ENCODE measurements around the gene SLC22A23.

DNA sequence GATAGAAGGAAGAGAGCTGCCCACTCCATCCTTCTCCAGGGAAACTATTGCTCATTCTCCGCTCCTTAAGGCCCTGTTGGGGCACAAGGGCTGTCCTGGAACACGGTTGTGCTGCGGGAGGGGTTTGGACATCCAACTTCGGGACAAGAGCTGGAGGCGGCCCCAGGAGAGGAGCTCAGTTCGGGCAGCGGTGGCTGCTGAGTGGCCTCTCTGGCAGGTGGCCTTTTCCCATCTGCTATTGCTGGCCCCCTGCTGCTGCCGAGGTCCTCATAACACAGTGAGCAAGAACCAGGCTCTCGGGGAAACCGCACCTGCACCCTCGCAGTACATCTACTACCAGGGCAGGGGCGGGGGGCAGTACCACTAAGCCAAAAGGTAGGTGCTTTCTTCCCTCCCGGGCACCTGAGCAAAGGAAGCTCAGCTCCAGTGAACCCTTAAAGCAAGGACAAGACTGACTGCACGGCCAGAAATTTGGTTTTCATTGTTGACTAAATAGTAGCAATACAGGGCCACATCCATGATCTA lies 134.4 kb downstream of the SLC22A23 start:
- TF ChIP-seq, protein P1, sequence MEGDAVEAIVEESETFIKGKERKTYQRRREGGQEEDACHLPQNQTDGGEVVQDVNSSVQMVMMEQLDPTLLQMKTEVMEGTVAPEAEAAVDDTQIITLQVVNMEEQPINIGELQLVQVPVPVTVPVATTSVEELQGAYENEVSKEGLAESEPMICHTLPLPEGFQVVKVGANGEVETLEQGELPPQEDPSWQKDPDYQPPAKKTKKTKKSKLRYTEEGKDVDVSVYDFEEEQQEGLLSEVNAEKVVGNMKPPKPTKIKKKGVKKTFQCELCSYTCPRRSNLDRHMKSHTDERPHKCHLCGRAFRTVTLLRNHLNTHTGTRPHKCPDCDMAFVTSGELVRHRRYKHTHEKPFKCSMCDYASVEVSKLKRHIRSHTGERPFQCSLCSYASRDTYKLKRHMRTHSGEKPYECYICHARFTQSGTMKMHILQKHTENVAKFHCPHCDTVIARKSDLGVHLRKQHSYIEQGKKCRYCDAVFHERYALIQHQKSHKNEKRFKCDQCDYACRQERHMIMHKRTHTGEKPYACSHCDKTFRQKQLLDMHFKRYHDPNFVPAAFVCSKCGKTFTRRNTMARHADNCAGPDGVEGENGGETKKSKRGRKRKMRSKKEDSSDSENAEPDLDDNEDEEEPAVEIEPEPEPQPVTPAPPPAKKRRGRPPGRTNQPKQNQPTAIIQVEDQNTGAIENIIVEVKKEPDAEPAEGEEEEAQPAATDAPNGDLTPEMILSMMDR (IDR thresholded peaks at IDR 0.05; ENCODE audit: low read depth, low read length, poor library complexity, severe bottlenecking) = no peak
- no peak for TF ChIP-seq EZH2phosphoT487 (IDR thresholded peaks at IDR 0.05; ENCODE audit: borderline replicate concordance, low read length)

Data from DOHH2 (cell line).